ENCODE results near the gene RAB44.

The RAB44 gene

DNA sequence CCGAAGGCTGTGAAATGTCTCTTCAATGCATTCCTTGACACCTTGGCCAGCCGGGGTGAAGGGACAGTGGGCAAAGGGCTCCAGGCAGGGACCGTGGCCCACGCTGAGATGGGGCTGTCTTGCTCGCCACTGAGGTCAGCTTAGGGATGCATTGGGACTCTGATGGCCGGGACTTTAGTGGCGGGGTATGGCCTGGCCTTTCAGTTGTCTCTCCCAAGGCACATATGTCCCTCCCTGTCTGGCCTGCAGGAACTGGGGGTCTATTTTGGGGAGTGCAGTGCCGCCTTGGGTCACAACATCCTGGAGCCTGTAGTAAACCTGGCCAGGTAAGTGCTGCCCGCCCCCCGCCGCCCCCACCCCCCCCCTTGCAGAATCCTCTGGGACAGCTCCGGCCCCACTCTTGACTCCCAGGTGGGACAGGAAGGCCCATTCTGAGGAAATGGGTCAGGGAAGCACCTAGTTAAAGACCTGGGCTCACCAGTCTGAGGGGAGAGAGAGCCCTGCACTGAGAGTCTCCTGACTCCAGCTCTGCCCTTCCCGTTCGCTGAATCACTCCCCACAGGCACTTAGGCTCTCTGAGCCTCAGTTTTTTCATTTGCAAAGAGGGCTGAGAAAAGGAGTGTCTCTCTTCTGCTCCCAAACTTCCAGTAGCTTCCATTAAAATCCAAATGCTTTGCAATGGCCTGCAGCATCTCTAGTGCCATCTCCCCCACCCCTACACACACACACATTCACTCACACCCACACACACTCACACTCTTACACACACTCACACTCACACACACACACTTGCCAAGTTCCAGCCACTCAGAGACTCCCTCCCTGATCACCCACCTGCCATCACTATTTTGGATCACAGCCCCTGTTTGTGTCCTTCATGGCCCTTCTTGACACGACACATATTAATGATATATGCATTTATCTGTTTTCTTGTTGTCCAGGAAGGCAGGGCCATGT is 33.1 kb downstream of the RAB44 start:
- no peak for DNase-seq (ENCODE audit: low read depth in 1 of 2, low spot score in 1 of 2)

DNA sequence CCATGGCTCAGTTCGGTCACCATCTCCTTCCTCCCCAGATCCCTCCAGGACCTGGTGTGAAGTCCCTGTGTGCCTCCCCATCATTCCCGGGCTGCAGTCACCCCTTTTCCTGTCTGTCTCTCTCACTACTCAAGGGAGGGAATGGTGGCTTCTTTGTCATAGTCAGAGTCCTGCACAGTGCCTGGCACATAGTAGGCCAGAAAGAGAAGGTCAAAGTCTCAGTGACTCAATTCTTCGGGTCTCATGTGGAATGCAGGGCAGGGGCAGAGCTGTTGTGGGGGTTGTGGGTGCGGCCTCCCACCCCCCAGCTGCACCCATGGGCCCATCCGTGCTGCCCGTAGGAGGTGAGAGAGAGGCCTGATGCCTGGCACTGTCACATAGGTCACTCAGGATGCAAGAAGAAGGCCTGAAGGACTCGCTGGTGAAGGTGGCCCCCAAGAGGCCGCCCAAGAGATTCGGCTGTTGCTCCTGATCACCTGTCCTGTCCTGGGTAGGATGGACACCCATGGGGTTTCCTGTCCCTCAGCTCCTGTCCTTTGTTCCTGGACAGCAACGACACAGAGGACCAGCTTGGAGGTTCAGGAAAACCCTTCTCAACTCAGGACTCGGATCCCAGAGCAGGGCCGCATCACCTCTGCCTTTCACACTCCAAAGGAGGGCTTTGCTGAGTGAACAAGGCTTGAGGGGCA is 34.1 kb downstream of the RAB44 start:
- DNase-seq (ENCODE audit: low read depth in 1 of 2, low spot score in 1 of 2) = no peak

DNA sequence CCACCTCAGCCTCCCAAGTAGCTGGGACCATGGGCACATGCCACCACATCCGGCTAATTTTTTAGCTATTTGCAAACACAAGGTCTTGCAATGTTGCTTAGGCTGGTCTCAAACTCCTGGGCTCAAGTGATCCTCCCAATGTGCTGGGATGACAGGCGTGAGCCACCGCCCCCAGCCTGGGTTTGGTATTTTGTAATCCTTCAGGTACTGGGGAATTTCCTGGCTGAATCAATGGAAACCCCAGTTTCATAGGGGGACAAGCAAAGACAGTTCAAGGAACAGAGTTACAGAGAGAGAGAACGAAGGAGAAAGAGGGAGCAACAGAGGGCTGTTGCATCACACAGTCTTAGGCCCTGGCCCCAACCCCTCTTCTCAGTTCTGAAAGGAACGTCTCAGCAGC is 35.7 kb downstream of the RAB44 start:
- no peak for DNase-seq (ENCODE audit: low read depth in 1 of 2, low spot score in 1 of 2)

DNA sequence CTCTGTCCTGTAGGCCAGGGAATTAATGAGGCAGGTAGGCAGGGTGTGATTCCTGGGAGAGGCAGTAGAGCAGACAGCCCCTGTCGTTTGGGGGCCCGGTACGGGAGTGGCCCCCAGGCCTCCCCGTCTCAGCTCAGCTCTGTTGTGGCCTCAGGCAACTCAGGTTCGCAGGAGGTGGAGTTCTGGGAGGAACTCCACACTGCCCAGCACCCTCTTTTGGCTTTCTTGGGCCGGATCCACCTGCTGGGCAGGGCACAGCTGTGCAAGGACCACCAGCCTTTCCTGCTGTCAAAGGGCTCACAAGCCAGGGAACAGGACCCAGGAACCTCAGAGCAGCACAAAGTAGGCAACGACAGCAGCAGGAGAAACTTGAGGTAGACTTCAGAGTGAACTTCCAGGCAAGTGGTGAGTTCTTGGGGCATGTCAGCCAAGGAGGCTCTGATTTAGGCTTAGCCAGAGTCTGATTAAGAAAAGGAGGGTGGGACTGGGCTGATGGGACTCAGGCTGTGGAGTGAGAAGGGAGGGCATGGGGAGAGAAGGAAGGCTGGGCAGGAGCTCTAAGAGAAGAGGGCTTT is 36.9 kb downstream of the RAB44 start:
- no peak for DNase-seq (ENCODE audit: low read depth in 1 of 2, low spot score in 1 of 2)

- no peak for DNase-seq (ENCODE audit: low read depth in 1 of 2, low spot score in 1 of 2)
Observed at GRCh38 chr6:36735110-36736071, 37.8 kb downstream of the RAB44 start.

- no peak for DNase-seq (ENCODE audit: low read depth in 1 of 2, low spot score in 1 of 2)
Observed at GRCh38 chr6:36737043-36737785, 39.6 kb downstream of the RAB44 start.

GRCh38 chr6:36738108-36738507 is 40.5 kb downstream of the RAB44 start:
- DNase-seq (ENCODE audit: low read depth in 1 of 2, low spot score in 1 of 2) = no peak

DNA sequence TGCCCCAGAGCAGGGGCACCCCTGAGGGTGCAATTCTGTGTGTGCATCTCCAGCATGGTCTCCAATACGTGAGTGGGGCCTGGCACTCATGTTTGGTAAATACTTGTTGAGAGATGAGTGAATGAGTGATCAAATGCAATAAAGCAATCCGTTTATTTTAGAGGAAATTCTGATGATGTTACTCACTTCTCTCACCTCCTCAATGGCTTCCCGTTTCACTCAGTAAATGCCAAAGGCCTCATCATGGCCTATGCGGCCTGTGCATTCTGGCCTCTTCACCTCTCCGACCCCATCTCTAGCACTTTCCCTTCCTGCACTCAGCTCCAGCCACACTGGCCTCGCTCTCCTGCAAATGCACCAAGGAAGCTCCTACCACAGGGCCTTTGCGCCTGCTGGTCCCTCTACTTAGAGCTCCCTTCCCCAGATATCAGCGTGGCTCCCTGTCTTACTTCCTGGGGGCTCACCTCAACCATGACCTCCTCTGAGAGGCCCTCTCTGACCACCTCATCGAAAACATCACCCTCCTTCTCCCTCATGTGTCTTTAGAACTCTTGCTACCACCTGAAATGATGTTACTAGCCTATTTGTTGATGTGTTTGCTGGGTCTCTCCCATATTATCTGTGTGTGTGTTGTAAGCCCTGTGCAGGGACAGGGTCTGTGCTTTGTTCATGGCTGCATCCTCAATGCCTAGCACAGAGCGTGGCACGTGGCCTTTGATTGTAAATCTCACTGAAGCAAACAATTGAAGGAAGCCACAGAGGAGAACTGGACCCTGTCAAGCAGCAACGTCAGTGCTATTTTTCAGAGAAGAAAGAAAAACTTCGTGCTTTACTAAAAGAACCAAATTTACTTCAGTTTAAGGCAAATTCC is 42.6 kb downstream of the RAB44 start:
- no peak for DNase-seq (ENCODE audit: low read depth in 1 of 2, low spot score in 1 of 2)

DNA sequence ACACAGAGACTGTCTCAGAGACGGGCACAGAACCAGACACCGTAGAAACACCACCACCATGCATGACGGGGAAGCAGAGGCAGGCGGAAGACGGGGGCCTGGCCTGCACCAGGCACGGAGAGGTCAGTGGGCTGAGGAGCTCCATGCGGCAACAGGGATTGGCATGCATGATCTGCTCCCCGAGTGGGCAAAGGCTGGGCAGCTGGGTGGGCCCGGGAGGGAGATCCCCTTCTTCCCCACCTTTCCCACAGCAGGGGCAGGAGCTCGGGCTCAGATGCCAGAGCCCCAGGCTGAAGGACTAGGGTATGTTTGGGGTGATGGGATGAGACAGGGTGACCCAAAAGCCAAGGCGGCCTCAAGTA is 43.2 kb downstream of the RAB44 start:
- no peak for DNase-seq (ENCODE audit: low read depth in 1 of 2, low spot score in 1 of 2)

DNA sequence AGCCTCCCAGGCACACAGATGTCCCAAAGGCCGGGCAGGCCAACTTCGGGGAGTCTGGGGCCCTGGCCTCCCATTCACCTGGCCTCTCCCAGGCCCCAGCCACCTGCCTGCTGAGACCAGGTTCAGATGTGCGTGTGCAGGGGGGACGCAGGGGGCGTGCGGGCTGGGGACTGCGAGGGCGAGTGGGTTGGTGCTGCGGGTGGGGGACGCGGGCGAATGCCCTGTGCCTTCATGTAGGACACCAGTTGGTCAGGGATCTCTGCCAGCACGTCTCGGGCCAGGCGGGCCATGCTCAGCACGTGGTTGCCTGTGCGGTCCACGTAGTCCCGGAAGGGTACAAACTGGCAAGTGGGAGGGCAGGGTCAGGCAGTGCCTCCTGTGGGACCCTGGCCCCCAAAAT is 44.5 kb downstream of the RAB44 start:
- DNase-seq (ENCODE audit: low read depth in 1 of 2, low spot score in 1 of 2) = no peak

DNA sequence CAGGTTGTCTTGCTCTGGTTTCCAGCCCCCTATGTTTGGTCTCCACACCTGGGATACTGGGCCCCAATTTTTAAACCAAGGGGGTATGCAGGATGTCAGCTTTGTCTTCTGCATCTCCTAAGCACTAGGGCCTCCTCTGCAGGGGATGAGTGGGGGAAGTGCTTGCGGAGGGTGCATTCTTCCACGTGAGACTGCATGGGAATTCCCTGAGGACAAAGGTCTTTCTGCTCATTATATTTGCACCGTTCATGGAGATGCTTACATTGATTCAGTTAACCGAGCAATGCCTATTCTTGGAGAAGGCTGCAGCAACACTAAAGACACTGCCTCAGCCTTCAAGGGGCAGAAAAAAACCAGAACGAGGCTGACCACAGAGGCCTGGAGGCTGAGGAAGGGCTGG is 45.4 kb downstream of the RAB44 start:
- DNase-seq (ENCODE audit: low read depth in 1 of 2, low spot score in 1 of 2) = no peak

GRCh38 chr6:36743538-36744303 is 46.1 kb downstream of the RAB44 start:
- no peak for DNase-seq (ENCODE audit: low read depth in 1 of 2, low spot score in 1 of 2)

DNA sequence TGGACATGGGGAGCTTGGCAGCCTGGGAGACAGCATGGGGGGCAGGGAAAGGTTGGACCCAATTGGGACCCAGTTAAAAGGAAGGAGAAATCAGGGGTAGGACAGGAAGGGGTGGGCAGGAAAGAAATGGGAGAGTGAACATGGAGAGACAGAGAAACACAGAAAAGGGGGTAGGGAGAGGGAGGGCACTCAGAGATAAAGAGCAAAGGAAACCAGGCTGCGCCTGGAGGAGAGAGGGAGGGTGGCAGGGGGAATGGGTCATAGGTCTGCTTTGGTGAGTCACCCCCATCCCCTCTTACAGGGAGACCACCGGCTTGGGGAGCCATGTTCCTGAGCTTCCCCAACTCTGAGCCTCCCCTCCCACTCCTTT is 46.7 kb downstream of the RAB44 start:
- no peak for DNase-seq (ENCODE audit: low read depth in 1 of 2, low spot score in 1 of 2)

DNA sequence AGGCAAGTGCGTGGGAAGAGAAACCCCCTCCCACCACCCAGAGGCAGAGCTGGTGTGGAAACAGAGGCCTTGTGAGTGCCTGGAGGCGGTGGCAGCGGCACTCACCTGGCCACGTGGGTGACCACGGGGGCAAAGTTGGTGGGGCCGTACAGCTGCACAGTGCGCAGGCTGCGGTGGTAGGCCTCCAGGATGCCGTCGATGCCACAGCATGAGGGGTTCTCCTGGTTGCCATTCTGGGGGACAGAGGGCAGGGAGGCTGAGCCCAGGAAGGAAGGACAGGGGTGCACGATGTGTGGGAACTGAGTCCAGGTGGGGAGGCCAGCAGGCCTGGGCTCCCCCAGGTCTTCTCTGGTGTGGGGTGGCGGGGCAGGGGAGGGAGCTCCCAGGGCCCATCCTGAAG is 47.7 kb downstream of the RAB44 start:
- DNase-seq (ENCODE audit: low read depth in 1 of 2, low spot score in 1 of 2) = no peak

DNA sequence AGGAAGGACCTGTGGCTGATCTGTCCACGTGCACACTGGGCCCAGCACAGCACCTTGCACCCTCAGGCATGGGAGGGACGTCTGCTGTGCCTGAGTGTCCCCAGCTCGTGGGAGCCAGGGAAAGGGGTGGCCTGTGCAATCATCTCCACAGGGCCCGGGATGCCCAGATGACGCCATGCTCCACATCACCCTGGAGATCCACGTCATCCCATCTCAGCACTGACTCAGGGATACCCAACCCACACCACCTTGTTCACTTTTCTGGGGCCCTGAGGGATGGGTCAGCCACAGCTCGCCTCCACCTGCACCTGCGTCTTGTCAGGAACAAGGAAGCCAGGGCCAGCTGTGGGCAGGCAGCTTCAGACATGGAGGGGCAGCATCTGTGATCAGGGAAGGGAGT is 48.2 kb downstream of the RAB44 start:
- no peak for DNase-seq (ENCODE audit: low read depth in 1 of 2, low spot score in 1 of 2)

- DNase-seq (ENCODE audit: low read depth in 1 of 2, low spot score in 1 of 2) = no peak
Observed at GRCh38 chr6:36746251-36746650, 48.6 kb downstream of the RAB44 start.

GRCh38 chr6:36749829-36750489 is 52.3 kb downstream of the RAB44 start:
- DNase-seq (ENCODE audit: low read depth in 1 of 2, low spot score in 1 of 2) = no peak

- no peak for DNase-seq (ENCODE audit: low read depth in 1 of 2, low spot score in 1 of 2)
Observed at GRCh38 chr6:36751091-36751490, 53.5 kb downstream of the RAB44 start.
